HG03045 (cell line): Measurements from ENCODE around the gene ZNRD2.

ENCODE experiments used
- ATAC-seq: cut with Tn5 transposase; IDR thresholded peaks from one replicate; pipeline ENCODE4 v1.9.1; 2021; ENCODE audit warnings: mild to moderate bottlenecking, moderate library complexity; ENCODE audit not compliant: unreplicated experiment

Gene ZNRD2

DNA sequence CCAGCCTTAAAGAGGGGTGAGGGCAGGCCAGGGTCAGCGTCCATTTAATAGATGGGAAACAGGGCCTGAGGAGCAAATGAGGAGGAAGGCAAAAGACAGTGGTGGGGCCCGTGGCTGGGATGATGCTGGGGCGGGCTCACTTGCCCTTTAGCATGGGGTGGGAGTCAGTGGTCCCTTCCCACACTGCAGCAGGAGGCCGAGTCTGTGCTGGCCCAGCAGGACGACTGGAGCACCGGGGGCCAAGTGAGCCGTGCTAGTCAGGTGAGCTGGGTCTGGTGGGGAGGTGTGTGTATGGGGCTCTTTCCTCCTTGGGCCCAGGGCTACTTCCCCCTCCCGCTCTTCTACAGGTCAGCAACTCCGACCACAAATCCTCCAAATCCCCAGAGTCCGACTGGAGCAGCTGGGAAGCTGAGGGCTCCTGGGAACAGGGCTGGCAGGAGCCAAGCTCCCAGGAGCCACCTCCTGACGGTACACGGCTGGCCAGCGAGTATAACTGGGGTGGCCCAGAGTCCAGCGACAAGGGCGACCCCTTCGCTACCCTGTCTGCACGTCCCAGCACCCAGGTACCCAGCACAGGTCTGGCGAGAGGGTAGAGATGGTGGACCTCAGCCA lies 32.6 kb upstream of the ZNRD2 start:
- ATAC-seq: no peak

- ATAC-seq: no peak
Observed at GRCh38 chr11:65538232-65538914, 31.9 kb upstream of the ZNRD2 start.

DNA sequence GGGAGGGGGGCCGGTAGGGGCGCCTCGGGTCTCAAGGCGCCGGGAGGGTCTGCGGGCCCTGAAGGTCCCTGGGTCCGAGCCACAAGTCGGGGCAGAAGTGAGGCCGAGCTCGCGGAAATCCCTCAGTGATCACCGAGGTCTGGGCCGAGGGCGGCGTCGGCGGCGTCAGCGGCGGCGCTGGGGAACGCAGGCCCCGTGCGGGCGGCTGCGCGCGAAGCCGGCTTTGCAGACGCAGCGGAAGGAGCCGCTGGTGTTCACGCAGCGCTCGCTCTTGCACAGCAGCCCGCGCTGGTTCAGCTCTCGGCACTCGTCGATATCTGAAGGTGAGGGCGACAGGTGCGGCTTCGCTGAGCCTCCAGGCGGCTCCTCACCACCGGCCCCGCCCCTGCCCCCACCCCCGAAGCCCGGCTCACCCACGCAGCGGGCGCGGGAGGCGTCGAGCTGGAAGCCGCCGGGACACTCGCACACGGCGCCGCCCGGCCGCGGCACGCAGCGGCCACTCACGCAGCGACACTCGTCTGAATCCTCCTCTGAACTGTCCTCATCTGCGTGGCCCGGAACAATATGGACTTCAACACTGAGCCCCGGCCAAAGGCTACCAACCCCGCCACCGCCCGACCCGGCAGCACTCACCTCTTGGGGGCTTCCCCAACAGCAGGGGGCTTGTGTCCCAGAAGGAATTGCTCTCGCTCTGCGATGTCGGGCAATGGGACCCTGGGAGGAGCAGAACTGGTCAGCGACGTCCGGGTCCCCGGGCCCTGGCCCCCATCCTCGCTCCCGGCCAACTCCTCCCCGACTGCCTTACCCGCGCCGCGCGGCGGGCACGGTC lies 31.1 kb upstream of the ZNRD2 start:
- ATAC-seq: no peak

DNA sequence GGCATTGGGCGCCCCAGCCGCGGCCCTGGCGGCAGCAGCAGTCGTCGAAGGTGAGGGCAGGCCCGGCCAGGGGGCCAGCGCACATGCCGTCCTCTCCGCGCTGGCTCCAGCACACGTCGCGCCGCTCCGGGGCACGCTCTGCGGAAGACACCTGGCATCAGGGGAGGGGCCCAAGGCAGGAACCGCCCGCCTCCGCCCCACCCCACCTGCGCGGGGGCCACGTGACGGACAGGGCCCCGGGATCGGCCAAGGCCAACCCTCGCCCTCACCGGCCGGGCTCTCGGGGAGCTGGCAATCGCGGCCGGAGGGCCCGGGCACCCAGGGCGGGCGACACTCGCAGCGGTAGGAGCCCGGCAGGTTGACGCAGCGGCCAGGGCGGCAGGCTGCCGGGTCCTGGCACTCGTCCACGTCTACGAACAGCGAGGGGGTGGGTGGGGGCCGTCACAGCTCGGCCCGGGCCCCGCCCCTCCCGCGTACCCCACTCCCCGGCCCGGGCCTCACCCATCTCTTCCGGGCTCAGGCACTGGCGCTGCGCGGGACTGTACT lies 30.5 kb upstream of the ZNRD2 start:
- peak; percentile 46 for ATAC-seq

GRCh38 chr11:65540290-65541092 lies 29.8 kb upstream of the ZNRD2 start:
- ATAC-seq: peak; percentile 56

DNA sequence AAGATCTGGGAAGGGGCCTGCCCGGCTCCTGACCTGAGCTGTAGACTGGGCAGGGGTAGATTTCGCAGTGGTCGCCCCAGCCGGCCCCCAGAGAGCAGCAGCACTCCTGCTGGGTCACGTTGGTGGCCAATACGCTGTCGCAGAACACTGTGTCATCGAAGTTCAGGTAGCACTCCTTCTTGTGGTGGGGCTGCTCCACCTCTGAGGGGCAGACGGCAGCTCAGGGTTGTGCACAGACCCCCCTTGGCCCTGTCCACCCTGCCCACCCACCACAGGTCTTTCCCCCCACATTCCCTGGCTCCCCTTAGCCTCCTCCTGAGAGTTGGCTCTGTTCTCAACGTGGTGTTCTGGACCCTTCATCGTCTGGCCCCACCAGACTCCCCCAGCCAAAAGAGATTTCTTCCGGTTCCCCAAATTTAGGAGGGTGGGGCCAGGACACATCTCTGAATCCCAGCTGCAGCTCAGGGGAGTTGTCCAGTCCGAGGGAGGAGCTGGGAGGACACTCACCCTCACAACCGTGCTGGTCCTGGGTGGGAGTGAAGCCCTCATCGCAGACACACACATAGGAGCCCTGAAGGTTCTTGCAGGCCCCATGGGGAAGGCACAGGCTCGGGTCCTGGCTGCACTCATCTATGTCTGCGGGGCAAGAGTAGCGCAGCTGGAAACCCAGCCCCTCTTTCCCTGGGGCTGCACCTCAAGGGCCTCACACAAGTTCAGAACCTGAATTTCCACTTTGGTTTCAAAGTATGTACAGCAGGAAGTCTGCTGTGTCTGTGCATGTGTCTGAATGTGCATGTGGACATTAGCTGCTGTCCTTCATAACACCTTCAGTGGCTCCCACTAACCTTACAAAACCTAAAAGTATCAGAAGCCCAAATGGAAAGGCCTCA lies 28.9 kb upstream of the ZNRD2 start:
- no peak for ATAC-seq

DNA sequence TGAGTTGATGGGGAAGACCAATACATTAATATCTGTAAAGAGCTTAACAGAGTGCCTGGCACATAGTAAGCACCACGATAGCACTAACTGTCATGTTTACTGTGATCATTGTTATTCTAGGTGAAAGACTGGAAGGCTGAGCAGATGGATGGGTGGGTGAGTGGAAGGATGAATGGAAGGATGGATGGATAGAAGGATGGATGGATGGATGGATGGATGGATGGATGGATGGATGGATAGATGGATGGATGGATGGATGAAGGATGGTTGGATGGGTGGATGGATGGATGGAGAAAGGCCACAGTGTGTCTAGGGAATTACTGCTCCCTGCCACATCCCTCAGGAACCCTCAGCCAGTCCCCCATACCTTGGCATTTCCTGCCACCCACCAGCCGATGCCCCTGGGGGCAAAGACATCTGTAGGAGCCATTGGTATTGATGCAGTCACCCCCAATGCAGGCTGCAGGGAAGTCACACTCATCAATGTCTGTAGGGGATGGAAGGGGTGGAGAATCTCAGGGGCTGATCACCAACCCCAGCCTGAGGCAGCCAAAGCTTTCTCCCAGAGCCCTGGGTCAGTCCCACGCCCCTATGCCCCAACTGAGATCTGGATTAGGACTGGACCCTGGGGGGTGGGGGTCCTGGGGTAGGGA lies 27.4 kb upstream of the ZNRD2 start:
- no peak for ATAC-seq

DNA sequence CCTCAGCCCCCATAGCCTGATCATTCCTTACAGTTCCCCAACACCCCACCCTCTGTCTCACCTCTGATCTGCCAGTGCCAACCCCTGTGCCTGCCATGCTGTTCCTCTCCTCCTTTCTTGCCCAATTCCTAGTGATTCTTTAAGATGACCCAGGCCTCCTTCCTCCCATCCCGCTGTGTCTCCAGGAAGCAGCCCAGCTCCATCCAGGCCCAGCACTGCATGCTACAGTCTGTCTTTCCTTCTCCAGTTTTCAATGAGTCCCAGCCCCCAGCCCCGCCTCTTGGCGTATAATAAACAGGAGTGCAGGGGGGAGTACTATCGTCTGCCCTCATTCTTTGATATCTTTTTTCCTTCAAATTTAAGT lies 24.4 kb upstream of the ZNRD2 start:
- ATAC-seq: no peak

GRCh38 chr11:65546217-65546958 lies 23.9 kb upstream of the ZNRD2 start:
- peak; percentile 64 for ATAC-seq

- ATAC-seq: no peak
Observed at GRCh38 chr11:65547446-65548125, 22.7 kb upstream of the ZNRD2 start.

- no peak for ATAC-seq
Observed at GRCh38 chr11:65548395-65548794, 21.9 kb upstream of the ZNRD2 start.

GRCh38 chr11:65549096-65549495 lies 21.2 kb upstream of the ZNRD2 start:
- no peak for ATAC-seq

- peak; percentile 41 for ATAC-seq
Observed at GRCh38 chr11:65551572-65552387, 18.5 kb upstream of the ZNRD2 start.

DNA sequence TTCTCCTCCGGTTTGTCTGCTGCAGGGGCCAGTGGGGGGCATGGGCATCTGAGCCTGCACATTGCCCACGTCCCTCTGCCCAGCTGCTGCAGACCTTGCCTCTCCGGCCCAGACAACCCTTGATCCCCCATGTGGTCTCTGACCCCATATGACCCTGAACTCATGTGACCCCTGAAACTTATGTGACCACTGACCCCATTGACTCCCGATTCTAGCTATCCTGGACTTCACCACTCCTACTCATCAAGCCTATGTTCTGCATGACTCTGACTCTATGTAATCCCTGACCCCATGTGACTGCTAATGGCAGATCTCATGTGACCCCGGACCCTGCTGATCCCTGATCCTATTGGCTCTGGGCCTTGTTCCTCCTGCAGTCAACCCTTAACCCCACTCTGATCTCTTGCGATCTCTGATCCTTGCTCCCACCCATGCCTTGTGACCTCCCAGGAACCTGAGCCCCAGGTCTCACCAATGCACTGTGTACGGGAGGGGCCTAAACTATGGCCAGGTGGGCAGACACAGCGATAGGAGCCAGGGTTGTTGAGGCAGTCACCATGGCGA lies 17.8 kb upstream of the ZNRD2 start:
- ATAC-seq: no peak

- ATAC-seq: no peak
Observed at GRCh38 chr11:65553301-65554001, 16.8 kb upstream of the ZNRD2 start.

- ATAC-seq: no peak
Observed at GRCh38 chr11:65554057-65554818, 16.0 kb upstream of the ZNRD2 start.
